Neural progenitor cell (in vitro differentiated cells): Measurements from ENCODE around the gene NCKAP5. TPM values are rescaled to one million over a fixed set of nuclear protein-coding genes. Genes with fewer than 3 reads are reported as not detected.

Experiments
- DNase-seq: peaks from one replicate; pipeline ENCODE4 v3.0.0-alpha.2; 2016; ENCODE audit warnings: low spot score
- H2AFZ ChIP-seq: fragments of 200-600 bp; sonication (generic); replicated peaks from 2 replicates; pipeline ENCODE4 v1.6.1; 2016; ENCODE audit warnings: antibody characterized with exemption
- H3F3A ChIP-seq: fragments of 200-600 bp; sonication (generic); 2 replicates; pipeline ENCODE4 v1.6.1; 2016; ENCODE audit warnings: antibody characterized with exemption, low read depth
- H3K27ac ChIP-seq: fragments of 200-600 bp; sonication (generic); 2 replicates; pipeline ENCODE4 v1.5.1; 2016; ENCODE audit warnings: mild to moderate bottlenecking
- H3K27me3 ChIP-seq: fragments of 200-600 bp; sonication (generic); 2 replicates; pipeline ENCODE4 v1.6.1; 2016; ENCODE audit warnings: mild to moderate bottlenecking, moderate library complexity
- H3K36me3 ChIP-seq: fragments of 200-600 bp; sonication (generic); 2 replicates; pipeline ENCODE4 v1.5.1; 2016
- H3K4me1 ChIP-seq: fragments of 200-600 bp; sonication (generic); 2 replicates; pipeline ENCODE4 v1.6.1; 2016; ENCODE audit warnings: mixed run types
- H3K4me2 ChIP-seq: fragments of 200-600 bp; sonication (generic); 2 replicates; pipeline ENCODE4 v1.6.1; 2016
- H3K4me3 ChIP-seq: fragments of 200-600 bp; sonication (generic); 2 replicates; pipeline ENCODE4 v1.5.1; 2016
- H3K79me2 ChIP-seq: fragments of 200-600 bp; sonication (generic); 2 replicates; pipeline ENCODE4 v1.6.1; 2016; ENCODE audit warnings: low read depth
- H3K9ac ChIP-seq: fragments of 200-600 bp; sonication (generic); 2 replicates; pipeline ENCODE4 v1.6.1; 2016
- H3K9me3 ChIP-seq: fragments of 200-600 bp; sonication (generic); 2 replicates; pipeline ENCODE4 v1.5.1; 2016; ENCODE audit warnings: low read depth
- H4K20me1 ChIP-seq: fragments of 200-600 bp; sonication (generic); 2 replicates; pipeline ENCODE4 v1.6.1; 2016; ENCODE audit warnings: low read depth
- H3K27ac Mint-ChIP-seq: 3 replicates; pipeline ENCODE4 v1.8.0; 2021; ENCODE audit warnings: mixed read lengths
- H3K27me3 Mint-ChIP-seq: 2 replicates; pipeline ENCODE4 v1.8.0; 2022; ENCODE audit warnings: low read depth, mild to moderate bottlenecking, inconsistent platforms, moderate library complexity, mixed read lengths; ENCODE audit not compliant: insufficient read depth
- H3K36me3 Mint-ChIP-seq: 3 replicates; pipeline ENCODE4 v1.8.0; 2021; ENCODE audit warnings: mixed read lengths
- H3K4me1 Mint-ChIP-seq: 3 replicates; pipeline ENCODE4 v1.8.0; 2021; ENCODE audit warnings: mixed read lengths
- H3K4me3 Mint-ChIP-seq: 3 replicates; pipeline ENCODE4 v1.8.0; 2021; ENCODE audit warnings: mild to moderate bottlenecking, moderate library complexity, mixed read lengths
- H3K9me3 Mint-ChIP-seq: 3 replicates; pipeline ENCODE4 v1.8.0; 2020; ENCODE audit warnings: mixed read lengths
- EZH2 ChIP-seq: fragments of 200-600 bp; sonication (generic); IDR thresholded peaks from 2 replicates; pipeline ENCODE4 v1.6.1; 2017; ENCODE audit warnings: antibody characterized with exemption, mild to moderate bottlenecking, moderate library complexity
- EZH2phosphoT487 ChIP-seq: fragments of 200-600 bp; sonication (generic); IDR thresholded peaks from 2 replicates; pipeline ENCODE4 v1.6.1; 2017; ENCODE audit warnings: antibody characterized with exemption
- total RNA-seq: library from RNA; depleted of rRNA; stranded (reverse); fragments of >200 nt; gene quantifications from 2 replicates; pipeline ENCODE4 v1.2.3, GENCODE V29; 2015; ENCODE audit warnings: low replicate concordance
- TF ChIP-seq, protein P1 (sequence below): fragments of 200-600 bp; sonication (generic); IDR thresholded peaks from 2 replicates; pipeline ENCODE4 v1.5.1; 2017; ENCODE audit warnings: antibody characterized with exemption, mild to moderate bottlenecking

NCKAP5 gene
- total RNA-seq, 1 donor from 2014 or later = 0.47 TPM

DNA sequence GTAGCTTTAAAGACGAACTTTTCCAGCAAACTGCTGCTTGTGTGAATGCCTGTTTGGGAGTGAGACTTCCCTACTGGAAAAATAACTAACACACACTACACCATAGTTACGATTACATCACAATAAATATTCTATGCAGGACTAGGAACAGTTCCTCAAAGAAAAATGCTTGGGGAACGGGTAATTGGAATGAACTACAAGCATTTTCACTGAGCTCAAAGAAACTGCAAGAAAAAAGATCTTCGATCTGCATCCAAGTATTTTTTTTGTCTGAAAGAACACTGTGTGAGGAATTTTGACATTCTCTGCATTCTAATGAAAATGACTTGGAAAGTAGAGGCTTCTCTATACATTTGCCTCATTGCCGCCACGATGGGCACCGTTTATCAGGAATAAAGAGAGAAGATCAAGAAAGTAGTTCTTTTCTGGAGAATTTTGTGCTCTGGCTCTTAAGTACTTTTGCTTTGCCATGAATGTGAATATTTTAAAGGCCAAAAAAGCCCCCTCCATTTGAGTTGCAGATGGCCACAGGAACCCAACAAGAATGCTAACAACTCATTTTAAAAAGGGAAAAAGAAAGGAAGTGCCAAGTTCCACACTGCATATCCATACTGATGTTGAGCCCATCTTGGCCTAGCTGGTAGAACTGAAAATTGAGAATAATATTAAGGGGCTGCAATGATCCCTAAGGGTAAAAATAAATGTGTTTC, 911.8 kb downstream of the NCKAP5 start:
- Mint-ChIP-seq H3K36me3 (peaks cover 48% of the 10 kb centered on the region), H3K4me1 (peaks cover 22% of the 10 kb centered on the region), H3K27ac (no peak overlapping the region), H3K27me3 (peaks cover 4% of the 10 kb centered on the region), H3K4me3 (no peak overlapping the region), H3K9me3 (no peaks in the 10 kb centered on the region)
- Histone ChIP-seq H3K79me2 (no peaks in the 10 kb centered on the region), H3K9me3 (no peaks in the 10 kb centered on the region), H3K4me3 (no peak overlapping the region), H4K20me1 (no peaks in the 10 kb centered on the region), H3F3A (peaks cover 13% of the 10 kb centered on the region), H2AFZ (no peak overlapping the region), H3K4me1 (peaks cover 8% of the 10 kb centered on the region), H3K27ac (no peak overlapping the region), H3K4me2 (no peak overlapping the region), H3K27me3 (no peaks in the 10 kb centered on the region), H3K9ac (no peak overlapping the region), H3K36me3 (no peaks in the 10 kb centered on the region)
- DNase-seq = no peak
- TF ChIP-seq, protein P1, sequence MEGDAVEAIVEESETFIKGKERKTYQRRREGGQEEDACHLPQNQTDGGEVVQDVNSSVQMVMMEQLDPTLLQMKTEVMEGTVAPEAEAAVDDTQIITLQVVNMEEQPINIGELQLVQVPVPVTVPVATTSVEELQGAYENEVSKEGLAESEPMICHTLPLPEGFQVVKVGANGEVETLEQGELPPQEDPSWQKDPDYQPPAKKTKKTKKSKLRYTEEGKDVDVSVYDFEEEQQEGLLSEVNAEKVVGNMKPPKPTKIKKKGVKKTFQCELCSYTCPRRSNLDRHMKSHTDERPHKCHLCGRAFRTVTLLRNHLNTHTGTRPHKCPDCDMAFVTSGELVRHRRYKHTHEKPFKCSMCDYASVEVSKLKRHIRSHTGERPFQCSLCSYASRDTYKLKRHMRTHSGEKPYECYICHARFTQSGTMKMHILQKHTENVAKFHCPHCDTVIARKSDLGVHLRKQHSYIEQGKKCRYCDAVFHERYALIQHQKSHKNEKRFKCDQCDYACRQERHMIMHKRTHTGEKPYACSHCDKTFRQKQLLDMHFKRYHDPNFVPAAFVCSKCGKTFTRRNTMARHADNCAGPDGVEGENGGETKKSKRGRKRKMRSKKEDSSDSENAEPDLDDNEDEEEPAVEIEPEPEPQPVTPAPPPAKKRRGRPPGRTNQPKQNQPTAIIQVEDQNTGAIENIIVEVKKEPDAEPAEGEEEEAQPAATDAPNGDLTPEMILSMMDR = no peak
- TF ChIP-seq EZH2phosphoT487 = no peak

DNA sequence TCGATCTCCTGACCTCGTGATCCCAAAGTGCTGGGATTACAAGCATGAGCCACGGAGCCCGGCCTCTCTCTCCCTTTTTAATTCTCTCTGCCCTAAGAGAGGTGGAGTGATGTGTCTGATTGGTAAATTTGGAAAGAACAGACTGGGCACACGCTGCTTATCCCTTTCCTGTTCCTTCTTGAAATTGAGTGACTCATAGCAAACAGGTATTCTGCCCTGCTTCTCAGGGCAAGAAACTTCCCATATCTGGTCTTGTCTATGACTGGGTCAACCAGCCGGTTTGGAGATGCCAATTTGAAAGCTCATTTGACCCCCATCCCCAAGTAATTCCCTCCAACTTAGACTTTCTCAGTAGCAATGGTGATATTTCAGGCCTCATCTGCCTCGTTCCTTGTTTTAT, 913.3 kb downstream of the NCKAP5 start:
- Histone ChIP-seq H3K27me3 (no peaks in the 10 kb centered on the region), H4K20me1 (no peaks in the 10 kb centered on the region), H3F3A (peaks cover 13% of the 10 kb centered on the region), H3K36me3 (no peaks in the 10 kb centered on the region), H3K4me2 (no peak overlapping the region), H2AFZ (no peak overlapping the region), H3K9ac (no peak overlapping the region), H3K9me3 (no peaks in the 10 kb centered on the region), H3K79me2 (no peaks in the 10 kb centered on the region), H3K4me1 (peaks cover 8% of the 10 kb centered on the region), H3K4me3 (no peak overlapping the region), H3K27ac (no peak overlapping the region)
- peaks cover 37% of the 10 kb centered on the region for H3K36me3 Mint-ChIP-seq
- TF ChIP-seq EZH2phosphoT487 (no peak), EZH2 (no peak)
- TF ChIP-seq, protein P1 = no peak
- no peaks in the 10 kb centered on the region for H3K9me3 Mint-ChIP-seq
- DNase-seq = no peak
- H3K4me3 Mint-ChIP-seq = no peak overlapping the region
- H3K4me1 Mint-ChIP-seq = peaks cover 29% of the 10 kb centered on the region
- peaks cover 4% of the 10 kb centered on the region for H3K27me3 Mint-ChIP-seq
- no peak overlapping the region for H3K27ac Mint-ChIP-seq

DNA sequence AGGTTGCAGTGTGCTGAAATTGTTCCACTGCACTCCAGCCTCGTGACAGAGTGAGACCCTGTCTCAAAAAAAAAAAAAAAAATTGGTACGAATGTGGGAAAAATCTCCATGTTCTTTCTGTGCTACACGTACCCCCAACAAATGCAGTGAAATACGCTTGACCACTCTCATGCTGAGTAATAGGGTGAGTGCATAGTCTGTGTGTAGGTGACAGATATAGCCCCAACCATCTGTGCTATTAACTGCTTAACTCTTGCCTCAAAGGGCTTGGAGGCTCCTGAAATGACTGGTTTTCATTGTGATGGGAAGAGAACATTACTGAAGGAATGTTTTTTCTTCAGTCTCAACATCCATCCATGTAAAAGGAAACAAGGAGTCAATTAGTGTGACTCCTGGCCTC, 913.9 kb downstream of the NCKAP5 start:
- no peak overlapping the region for H3K4me3 ChIP-seq
- H3K4me3 Mint-ChIP-seq = no peak overlapping the region
- H3K36me3 ChIP-seq = no peaks in the 10 kb centered on the region
- peaks cover 31% of the 10 kb centered on the region for H3K4me1 Mint-ChIP-seq
- no peak overlapping the region for H3K27ac Mint-ChIP-seq
- no peak overlapping the region for H3K27ac ChIP-seq
- peaks cover 4% of the 10 kb centered on the region for H3K27me3 Mint-ChIP-seq
- H3K79me2 ChIP-seq = no peaks in the 10 kb centered on the region
- TF ChIP-seq EZH2 (no peak), EZH2phosphoT487 (no peak)
- TF ChIP-seq, protein P1 = no peak
- peaks cover 13% of the 10 kb centered on the region for H3F3A ChIP-seq
- H3K27me3 ChIP-seq = no peaks in the 10 kb centered on the region
- no peak overlapping the region for H2AFZ ChIP-seq
- no peak for DNase-seq
- no peak overlapping the region for H3K9ac ChIP-seq
- peaks cover 37% of the 10 kb centered on the region for H3K36me3 Mint-ChIP-seq
- peaks cover 8% of the 10 kb centered on the region for H3K4me1 ChIP-seq
- no peak overlapping the region for H3K4me2 ChIP-seq
- no peaks in the 10 kb centered on the region for H3K9me3 Mint-ChIP-seq
- H4K20me1 ChIP-seq = no peaks in the 10 kb centered on the region
- no peaks in the 10 kb centered on the region for H3K9me3 ChIP-seq
